ENCODE data around the gene BRCC3.

- TF ChIP-seq POLR2A (IDR thresholded peaks at IDR 0.05) (no peak), EP300 (IDR thresholded peaks at IDR 0.05) (no peak)
Measured at GRCh38 chrX:155094468-155095061, 23.3 kb downstream of the BRCC3 start.
